Spleen (tissue), 7 donors: ENCODE measurements around the gene GPR35.

Experiments
- POLR2A ChIP-seq, 3 donors: fragments of 450-650 bp; IDR thresholded peaks; one replicate each; pipeline ENCODE4 v1.5.1; 2017; ENCODE audit warnings: antibody characterized with exemption in 3 of 3, mild to moderate bottlenecking in 1 of 3
- TF ChIP-seq, protein P1 (sequence below), 11 experiments: fragments of 200-600 bp in 7 of 11; fragments of 450-650 bp in 4 of 11; sonication (generic) in 4 of 11; IDR thresholded peaks in 8 of 11; conservative IDR thresholded peaks in 3 of 11; 1 replicate in 7 of 11; 2 replicates in 4 of 11; pipeline versions ENCODE4 v1.4.0 to v1.8.0; 2016 to 2021; ENCODE audit warnings: antibody characterized with exemption in 11 of 11, inconsistent platforms in 4 of 11, mild to moderate bottlenecking in 1 of 11
- donor health status: DM: no; HTN: no; CAD: no; lungs with moderate emphysema.
- donor health status: DM: no; HTN: no; CAD: no.
- donor health status: DM: no; HTN: no; CAD: no.

- TF ChIP-seq POLR2A (IDR thresholded peaks at IDR 0.05), result no peak
- TF ChIP-seq, protein P1, sequence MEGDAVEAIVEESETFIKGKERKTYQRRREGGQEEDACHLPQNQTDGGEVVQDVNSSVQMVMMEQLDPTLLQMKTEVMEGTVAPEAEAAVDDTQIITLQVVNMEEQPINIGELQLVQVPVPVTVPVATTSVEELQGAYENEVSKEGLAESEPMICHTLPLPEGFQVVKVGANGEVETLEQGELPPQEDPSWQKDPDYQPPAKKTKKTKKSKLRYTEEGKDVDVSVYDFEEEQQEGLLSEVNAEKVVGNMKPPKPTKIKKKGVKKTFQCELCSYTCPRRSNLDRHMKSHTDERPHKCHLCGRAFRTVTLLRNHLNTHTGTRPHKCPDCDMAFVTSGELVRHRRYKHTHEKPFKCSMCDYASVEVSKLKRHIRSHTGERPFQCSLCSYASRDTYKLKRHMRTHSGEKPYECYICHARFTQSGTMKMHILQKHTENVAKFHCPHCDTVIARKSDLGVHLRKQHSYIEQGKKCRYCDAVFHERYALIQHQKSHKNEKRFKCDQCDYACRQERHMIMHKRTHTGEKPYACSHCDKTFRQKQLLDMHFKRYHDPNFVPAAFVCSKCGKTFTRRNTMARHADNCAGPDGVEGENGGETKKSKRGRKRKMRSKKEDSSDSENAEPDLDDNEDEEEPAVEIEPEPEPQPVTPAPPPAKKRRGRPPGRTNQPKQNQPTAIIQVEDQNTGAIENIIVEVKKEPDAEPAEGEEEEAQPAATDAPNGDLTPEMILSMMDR (IDR thresholded peaks at IDR 0.05 in 8 of 11, conservative IDR thresholded peaks at IDR 0.05 in 3 of 11), result no peak
These were observed 47.8 kb upstream of the GPR35 start for GRCh38 chr2:240577281-240578109.
